GM11168 (cell line): ENCODE results near the gene POU6F1.

ENCODE experiments used
- in situ Hi-C: fragments of 300-500 bp; cut with MboI; formaldehyde crosslinking; loops from one replicate; pipeline ENCODE4 v1.12.0; 2022; ENCODE audit warnings: low sequenced_read_pairs; ENCODE audit not compliant: unreplicated experiment

The POU6F1 gene

DNA sequence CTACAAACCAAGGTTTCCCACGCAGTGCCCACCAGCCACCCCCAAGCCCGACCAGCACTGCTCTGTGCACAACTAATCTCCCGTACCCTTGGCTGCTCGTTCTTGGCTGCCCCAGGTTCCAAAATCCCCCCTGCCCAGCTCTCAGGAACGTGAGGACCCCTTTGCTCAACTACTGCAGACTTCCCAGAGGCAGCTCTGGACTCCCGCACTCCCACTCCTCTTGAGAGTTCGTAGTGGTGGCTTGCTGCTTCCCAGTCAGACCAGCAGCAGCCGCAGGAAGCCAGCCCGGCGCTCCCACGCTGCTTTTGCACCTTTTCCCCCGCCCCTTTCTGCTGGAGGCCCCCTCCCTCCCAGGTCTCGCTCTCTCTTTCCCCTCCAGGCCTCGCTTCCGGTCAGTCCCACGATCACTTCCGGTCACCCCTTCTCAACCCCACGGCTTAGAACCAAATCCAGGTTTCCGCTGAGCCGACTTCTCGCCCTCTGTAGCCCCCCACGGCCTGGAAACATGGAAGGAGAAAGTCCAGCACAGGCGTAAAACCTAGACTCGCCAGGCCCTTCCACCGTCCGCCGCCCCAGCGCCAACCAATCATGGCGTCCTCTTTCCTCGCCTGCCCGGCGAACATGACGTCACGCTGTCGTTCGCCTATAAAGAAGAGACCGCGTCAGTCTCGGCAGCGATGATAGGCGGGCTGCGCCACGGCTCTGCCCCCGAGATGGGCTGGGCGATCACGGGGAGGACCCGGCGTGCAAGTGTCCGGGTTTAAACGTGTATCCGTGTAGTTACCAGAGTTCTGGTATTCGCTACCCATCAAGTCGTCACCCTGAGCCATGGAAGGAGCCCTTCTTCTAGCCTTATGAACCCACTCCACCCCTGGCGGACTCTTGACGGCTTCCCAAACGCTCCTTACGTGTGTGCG lies 45.1 kb downstream of the POU6F1 start, which contains the start of gene TFCP2:
TSS of gene TFCP2 (minus strand) at position 621 of the 917 bp plus-strand sequence. CDS start 713 bp downstream, outside the sequence.
- in situ Hi-C loops = no loop called here

DNA sequence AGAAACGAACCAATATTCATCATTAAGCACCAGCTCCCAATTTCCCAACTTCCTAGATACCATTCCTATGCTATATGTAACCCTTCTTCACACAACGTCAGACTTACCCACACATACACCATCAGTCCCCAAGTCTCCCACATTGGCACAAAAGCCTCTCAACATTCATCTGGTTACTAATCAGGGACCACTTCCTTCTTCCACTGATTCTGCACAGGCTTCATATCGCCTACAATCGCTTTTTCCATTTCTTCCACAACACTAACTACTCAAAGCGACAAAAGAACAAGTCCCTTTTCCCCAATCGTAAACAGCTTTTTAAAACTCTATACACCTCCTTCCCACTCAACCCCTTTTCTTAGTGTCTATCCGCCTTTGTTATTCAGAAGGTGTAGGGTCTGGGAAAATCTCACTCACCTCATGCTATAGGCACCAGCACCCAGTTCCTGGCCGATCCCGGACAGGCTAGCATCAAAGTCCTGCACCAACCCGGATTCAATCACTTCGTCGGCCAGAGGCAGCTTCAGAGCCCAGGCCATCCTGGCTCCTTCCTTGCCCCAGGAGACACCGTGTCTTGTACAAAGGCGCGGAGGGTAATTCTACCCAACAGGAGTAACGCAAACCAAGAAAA lies 45.9 kb downstream of the POU6F1 start:
- in situ Hi-C loops = no loop called here

DNA sequence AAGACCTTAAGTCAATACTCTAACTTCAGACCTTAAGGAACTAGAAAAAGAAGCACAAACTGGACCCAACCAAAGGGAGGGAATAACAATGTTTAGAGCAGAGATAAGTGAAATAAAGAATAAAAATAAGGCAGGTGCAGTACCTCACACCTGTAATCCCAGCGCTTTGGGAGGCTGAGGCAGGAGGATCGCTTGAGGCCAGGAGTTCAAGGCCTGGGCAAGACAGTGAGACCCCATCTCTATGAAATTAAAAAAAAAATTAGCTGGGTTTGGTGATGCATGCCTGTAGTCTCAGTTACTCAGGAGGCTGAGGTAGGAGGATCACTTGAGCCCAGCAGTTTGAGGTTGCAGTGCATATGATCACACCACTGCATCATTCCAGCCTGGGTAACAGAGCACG lies 54.1 kb downstream of the POU6F1 start:
- in situ Hi-C loops = no loop called here

DNA sequence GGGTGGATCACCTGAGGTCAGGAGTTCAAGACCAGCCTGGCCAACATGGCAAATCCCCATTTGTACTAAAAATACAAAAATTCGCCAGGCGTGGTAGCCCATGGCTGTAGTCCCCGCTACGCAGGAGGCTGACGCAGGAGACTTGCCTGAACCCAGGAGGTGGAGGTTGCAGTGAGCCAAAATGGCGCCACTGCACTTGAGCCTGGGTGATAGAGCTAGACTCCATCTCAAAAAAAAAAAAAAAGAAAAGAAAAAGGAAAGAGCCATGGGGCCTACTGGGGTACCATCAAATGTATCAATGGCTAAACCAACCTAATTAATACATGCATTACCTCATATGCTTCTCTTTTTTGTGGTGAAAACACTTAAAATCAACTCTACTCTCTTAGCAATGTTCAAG lies 55.6 kb downstream of the POU6F1 start:
- in situ Hi-C loops = no loop called here

DNA sequence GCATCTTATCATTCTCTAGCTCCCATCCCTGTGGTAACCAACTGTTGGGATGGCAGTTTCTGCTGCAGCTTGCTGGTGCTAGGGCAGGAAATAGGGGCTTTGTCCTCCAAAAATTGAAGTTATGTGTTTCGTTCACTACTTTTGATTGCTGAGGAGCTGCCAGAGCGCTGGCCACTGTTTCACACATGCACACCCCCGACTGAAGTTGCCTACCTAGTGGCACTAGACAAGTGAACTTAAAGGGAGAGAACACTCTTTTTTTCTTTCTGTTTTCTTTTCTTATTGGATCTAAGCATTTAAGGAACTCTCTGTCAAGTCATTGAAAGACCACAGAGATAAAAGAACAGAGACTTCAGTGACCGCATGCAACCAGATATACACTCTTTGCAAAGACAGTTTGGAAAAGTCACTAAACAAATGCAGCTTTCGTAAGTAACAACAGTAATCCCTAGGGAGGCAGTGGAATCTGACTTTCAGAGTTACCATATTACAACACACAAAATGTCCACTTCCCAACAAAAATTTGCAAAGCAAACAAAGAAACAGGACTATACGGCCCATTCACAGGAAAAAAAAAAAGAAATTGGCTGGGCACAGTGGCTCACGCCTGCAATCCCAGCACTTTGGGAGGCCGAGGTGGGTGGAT lies 56.9 kb downstream of the POU6F1 start:
- in situ Hi-C loops = no loop called here

DNA sequence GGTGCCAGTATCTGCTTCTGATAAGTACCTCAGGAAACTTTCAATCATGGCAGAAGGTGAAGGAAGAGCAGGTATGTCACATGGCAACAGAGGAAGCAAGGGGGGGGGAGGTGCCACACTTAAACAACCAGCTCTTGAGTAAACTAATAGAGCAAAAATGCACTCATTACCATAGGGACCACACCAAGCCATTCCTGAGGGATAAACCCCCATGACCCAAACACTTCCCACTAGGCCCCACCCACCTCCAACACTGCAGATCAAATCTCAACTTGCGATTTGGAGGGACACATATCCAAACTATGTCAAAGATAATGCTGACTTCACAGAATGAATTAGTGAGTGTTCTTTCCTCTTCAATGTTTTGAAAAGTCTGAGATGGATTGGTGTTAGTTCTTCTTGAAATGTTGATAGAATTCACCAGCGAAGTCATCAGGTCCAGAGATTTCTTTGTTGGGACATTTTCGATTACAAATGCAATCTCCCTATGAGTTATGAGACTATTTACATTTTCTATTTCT lies 61.6 kb downstream of the POU6F1 start:
- in situ Hi-C loops = no loop called here

DNA sequence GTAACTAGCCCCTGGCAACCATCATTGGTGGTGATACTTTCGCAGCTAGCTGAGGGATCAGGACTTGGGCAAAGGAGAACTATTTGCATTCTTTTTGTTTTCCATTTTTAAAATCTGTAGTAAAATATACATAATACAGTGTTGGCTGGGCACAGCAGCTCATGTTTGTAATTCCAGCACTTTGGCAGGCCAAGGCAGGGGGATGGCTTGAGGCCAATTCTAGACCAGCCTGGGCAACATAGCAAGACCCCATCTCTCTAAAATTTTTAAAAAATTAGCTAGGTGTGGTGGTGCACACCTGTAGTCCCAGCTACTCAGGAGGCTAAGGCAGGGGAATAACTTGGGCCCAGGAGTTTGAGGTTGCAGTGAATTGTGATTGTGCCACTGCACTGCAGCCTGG lies 64.9 kb downstream of the POU6F1 start:
- in situ Hi-C loops = no loop called here

DNA sequence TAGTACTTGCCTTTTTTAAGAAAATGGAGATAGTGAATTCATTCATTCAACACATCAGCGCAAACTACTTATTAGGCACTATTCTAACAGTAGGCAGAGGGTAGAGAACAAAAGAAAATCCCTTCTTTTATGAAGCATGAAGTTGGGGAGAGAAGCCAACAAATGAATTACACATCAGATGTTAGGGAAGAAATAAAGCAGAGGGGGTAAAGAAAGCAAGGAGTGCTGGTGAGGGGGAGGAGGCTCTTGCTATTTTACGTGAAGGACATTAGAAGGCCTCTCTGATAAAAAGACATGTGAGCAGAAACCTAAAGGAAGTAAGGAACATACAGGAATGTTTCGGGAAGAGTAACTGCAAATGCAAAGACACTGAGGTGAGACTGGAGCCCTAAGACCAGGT lies 67.1 kb downstream of the POU6F1 start:
- in situ Hi-C loops = no loop called here

DNA sequence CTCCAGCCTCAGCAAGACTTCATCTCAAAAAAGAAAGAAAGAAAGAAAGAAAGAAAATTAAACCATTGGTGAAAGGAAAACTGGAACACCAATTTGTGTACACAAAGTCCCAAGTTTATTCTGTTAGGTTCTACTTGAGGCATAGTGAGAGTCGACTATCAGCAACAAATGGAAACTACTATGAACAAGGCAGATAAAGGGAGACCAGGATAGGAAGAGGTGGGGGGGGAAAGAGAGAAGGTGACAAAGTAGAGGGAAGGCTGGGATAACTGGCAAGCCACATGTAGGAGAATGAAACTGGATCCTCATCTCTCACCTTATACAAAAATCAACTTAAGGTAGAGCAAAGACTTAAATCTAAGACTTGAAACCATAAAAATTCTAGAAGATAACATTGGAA lies 70.6 kb downstream of the POU6F1 start:
- in situ Hi-C loops = no loop called here

DNA sequence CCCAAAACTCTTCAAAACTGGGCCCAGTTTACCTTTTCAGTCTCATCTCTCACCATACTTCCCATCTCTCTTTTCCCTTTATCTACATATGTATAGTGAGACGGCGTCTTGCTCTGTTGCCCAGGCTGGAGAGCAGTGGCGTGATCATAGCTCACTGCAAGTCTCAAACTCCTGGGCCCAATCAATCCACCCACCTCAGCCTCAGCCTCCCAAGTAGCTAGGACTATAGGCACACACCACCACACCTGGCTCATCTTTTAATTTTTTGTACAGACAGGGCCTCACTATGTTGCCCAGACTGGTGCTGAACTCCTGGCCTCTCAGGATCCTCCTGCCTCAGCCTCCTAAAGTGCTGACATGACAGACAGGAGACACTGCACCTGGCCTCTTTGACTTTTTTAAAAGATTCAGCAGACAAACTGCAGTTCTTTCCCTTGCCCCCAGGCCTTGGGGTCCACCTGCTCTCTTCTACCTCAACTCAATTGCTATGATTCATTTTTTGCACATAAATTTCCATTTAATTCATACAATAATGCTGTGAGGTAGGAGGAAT lies 78.5 kb downstream of the POU6F1 start:
- in situ Hi-C loops = no loop called here
